Suprapubic skin (tissue), 3 donors: ENCODE measurements around the gene RGMB.

Source experiments
- POLR2AphosphoS5 ChIP-seq, 3 donors: sonication (generic); formaldehyde crosslinking; IDR thresholded peaks; one replicate each; pipeline ENCODE4 v1.6.1; 2017; ENCODE audit warnings: antibody characterized with exemption in 3 of 3
- TF ChIP-seq, protein P1 (sequence below), 2 donors: fragments of 200-600 bp in 1 of 2; fragments of 450-650 bp in 1 of 2; sonication (generic) in 1 of 2; IDR thresholded peaks; one replicate each; pipeline ENCODE4 v1.5.1; 2016 to 2019; ENCODE audit warnings: antibody characterized with exemption in 2 of 2, mild to moderate bottlenecking in 1 of 2, moderate library complexity in 1 of 2

DNA sequence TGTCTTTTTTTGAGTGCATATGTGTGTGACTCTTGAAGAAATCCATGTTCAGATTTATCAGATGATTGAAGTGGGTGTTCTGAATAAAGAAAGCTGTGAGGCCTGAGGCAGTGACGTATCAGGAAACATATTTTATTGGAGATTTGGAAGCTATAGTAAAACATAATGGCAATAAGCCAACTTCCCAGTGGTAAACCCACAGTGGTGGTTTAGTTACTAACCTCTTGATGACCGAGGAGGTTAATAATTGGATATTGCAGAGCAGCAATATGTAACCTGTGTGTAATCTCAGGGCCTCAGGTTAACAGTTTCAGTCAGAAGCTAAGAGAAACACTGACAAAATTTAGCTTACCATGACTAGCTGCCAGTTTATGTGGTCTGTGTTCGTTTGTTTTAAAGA is 6.9 kb downstream of the RGMB start:
- no peak for TF ChIP-seq POLR2AphosphoS5 (IDR thresholded peaks at IDR 0.05)
- TF ChIP-seq, protein P1, sequence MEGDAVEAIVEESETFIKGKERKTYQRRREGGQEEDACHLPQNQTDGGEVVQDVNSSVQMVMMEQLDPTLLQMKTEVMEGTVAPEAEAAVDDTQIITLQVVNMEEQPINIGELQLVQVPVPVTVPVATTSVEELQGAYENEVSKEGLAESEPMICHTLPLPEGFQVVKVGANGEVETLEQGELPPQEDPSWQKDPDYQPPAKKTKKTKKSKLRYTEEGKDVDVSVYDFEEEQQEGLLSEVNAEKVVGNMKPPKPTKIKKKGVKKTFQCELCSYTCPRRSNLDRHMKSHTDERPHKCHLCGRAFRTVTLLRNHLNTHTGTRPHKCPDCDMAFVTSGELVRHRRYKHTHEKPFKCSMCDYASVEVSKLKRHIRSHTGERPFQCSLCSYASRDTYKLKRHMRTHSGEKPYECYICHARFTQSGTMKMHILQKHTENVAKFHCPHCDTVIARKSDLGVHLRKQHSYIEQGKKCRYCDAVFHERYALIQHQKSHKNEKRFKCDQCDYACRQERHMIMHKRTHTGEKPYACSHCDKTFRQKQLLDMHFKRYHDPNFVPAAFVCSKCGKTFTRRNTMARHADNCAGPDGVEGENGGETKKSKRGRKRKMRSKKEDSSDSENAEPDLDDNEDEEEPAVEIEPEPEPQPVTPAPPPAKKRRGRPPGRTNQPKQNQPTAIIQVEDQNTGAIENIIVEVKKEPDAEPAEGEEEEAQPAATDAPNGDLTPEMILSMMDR (IDR thresholded peaks at IDR 0.05): no peak
